Thyroid gland (tissue), 4 donors: ENCODE results near the gene THRB.

Source experiments
- POLR2A ChIP-seq, 2 donors: fragments of 450-650 bp; IDR thresholded peaks; one replicate each; pipeline ENCODE4 v1.6.1; 2017; ENCODE audit warnings: antibody characterized with exemption in 2 of 2, mild to moderate bottlenecking in 2 of 2, moderate library complexity in 1 of 2
- TF ChIP-seq, protein P1 (sequence below), 6 experiments: fragments of 200-600 bp in 3 of 6; fragments of 450-650 bp in 3 of 6; sonication (generic) in 3 of 6; IDR thresholded peaks; one replicate each; pipeline ENCODE4 v1.5.1; 2016 to 2019; ENCODE audit warnings: antibody characterized with exemption in 6 of 6, mild to moderate bottlenecking in 2 of 6, inconsistent platforms in 1 of 6, moderate library complexity in 1 of 6

DNA sequence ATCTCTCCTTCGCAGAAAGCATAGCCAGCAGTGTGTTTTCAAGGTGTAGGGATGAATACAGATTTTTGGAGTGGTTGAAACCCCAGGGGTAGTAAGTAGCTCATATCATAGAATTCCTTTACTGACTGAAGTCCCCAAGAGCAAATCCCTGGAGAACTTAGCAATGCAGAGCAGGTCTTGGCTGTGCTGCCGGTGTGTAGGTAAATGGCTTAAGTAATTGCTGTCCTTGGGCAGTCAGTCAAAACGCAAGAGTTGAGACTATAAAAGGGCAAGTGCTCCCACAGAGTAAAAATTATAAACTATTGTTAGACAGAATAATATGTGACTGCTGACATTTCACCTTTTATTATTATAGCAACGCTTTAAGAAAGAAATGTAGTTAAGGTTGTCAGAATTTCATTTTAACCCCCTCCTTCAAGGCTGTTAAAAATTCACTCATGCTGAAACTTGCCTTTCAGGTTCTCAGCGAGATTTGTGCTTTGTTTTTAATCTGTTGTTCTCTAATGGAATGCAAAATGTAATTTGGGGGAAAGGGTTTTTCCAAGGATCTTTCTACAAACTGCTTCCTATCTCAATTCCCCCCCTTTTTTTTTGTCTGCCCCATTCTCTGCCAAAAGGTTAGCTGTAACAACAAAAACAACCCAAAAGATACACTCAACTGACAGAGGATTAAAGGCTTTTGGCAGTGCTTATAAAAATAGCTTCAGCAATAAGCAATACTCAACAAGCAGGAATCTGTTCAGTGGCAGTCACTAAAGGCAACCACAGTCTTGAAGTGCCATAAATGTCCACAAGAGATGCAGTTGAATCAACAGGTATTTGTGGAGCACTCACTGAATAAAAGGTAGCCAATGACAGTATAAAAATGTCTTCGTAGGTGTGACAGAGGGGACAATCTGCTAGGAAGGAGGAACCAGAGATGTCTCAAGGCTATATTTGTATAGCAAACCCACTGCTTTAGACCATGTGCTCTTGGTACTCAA lies 105.3 kb downstream of the THRB start:
- TF ChIP-seq POLR2A (IDR thresholded peaks at IDR 0.05) = no peak
- TF ChIP-seq, protein P1, sequence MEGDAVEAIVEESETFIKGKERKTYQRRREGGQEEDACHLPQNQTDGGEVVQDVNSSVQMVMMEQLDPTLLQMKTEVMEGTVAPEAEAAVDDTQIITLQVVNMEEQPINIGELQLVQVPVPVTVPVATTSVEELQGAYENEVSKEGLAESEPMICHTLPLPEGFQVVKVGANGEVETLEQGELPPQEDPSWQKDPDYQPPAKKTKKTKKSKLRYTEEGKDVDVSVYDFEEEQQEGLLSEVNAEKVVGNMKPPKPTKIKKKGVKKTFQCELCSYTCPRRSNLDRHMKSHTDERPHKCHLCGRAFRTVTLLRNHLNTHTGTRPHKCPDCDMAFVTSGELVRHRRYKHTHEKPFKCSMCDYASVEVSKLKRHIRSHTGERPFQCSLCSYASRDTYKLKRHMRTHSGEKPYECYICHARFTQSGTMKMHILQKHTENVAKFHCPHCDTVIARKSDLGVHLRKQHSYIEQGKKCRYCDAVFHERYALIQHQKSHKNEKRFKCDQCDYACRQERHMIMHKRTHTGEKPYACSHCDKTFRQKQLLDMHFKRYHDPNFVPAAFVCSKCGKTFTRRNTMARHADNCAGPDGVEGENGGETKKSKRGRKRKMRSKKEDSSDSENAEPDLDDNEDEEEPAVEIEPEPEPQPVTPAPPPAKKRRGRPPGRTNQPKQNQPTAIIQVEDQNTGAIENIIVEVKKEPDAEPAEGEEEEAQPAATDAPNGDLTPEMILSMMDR (IDR thresholded peaks at IDR 0.05) = peak in 1 of 6 experiments; percentile 14
